Breast epithelium (tissue), 3 donors: ENCODE measurements around the gene ANKRD13D.

Experiments used
- POLR2AphosphoS5 ChIP-seq, 3 donors: sonication (generic); formaldehyde crosslinking; IDR thresholded peaks; one replicate each; pipeline ENCODE4 v1.6.1; 2017; ENCODE audit warnings: antibody characterized with exemption in 3 of 3
- TF ChIP-seq, protein P1 (sequence below), 3 donors: fragments of 450-650 bp; IDR thresholded peaks; one replicate each; pipeline ENCODE4 v1.5.1; 2016 to 2017; ENCODE audit warnings: antibody characterized with exemption in 3 of 3, mild to moderate bottlenecking in 3 of 3, moderate library complexity in 3 of 3

DNA sequence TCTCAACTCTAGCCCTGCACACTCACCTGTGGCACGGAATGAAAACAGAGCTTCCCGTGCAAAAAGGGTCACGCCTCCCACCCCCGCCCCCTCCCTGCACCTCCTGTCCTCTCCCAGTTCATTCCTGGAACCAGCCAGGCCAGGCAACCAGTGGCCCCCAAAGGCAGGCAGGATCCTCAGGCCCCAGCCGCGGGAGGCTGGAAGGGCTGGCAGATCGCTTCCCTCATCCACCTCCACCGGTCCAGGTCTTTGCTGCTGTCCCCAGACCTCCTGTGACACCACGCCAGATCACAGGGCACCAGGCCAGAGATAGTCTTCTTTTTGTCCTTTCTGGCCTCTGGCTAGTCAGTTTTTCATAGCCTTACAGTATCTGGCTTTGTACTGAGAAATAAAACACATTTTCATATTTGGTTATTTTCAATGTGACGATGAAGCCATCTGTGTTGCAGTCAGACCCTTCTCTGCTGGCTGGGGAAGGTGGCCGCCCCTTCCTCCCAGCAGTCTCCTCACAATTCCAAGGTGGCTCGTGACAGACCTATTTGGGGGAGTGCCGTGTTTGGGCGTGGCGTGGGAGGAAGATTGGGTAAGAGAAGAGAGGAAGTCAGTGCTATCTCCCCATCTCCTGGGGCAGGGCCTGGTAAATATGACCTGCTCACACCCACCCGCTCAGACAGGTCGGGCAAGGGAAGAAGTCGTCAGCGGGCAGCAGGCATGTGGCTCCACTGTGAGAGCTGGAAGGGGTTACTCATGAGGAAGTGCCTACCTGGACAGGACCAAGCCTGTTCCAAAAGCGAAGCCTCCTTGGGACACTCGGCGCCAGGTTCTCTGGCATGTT lies 23.3 kb downstream of the ANKRD13D start:
- TF ChIP-seq, protein P1, sequence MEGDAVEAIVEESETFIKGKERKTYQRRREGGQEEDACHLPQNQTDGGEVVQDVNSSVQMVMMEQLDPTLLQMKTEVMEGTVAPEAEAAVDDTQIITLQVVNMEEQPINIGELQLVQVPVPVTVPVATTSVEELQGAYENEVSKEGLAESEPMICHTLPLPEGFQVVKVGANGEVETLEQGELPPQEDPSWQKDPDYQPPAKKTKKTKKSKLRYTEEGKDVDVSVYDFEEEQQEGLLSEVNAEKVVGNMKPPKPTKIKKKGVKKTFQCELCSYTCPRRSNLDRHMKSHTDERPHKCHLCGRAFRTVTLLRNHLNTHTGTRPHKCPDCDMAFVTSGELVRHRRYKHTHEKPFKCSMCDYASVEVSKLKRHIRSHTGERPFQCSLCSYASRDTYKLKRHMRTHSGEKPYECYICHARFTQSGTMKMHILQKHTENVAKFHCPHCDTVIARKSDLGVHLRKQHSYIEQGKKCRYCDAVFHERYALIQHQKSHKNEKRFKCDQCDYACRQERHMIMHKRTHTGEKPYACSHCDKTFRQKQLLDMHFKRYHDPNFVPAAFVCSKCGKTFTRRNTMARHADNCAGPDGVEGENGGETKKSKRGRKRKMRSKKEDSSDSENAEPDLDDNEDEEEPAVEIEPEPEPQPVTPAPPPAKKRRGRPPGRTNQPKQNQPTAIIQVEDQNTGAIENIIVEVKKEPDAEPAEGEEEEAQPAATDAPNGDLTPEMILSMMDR (IDR thresholded peaks at IDR 0.05), result no peak
- peak; percentile 41 to 65 (median 58) for TF ChIP-seq POLR2AphosphoS5 (IDR thresholded peaks at IDR 0.05)
